Neural cell (in vitro differentiated cells): ENCODE data around the gene WIPF3. TPM values are rescaled to one million over a fixed set of nuclear protein-coding genes. Genes with fewer than 3 reads are reported as not detected.

Source experiments
- H2AFZ ChIP-seq: fragments of 200-600, 300-800 bp; sonication (generic), shearing (Covaris generic); 2 replicates; pipeline ENCODE4 v1.6.0; 2014; ENCODE audit warnings: low read depth, mild to moderate bottlenecking, antibody characterized with exemption, low read length, moderate library complexity
- H3F3A ChIP-seq: fragments of 200-600 bp; shearing (Covaris generic); 2 replicates; pipeline ENCODE4 v1.6.1; 2016; ENCODE audit warnings: mild to moderate bottlenecking, moderate library complexity, mixed read lengths, antibody characterized with exemption, low read length; ENCODE audit not compliant: insufficient read depth, poor library complexity, severe bottlenecking
- H3K27ac ChIP-seq: fragments of 200-600, 300-800 bp; sonication (generic), shearing (Covaris generic); 2 replicates; pipeline ENCODE4 v1.5.1; 2014; ENCODE audit warnings: mild to moderate bottlenecking, low read length, moderate library complexity
- H3K27me3 ChIP-seq: fragments of 300-800, 200-600 bp; sonication (generic), shearing (Covaris generic); 2 replicates; pipeline ENCODE4 v1.6.0; 2014; ENCODE audit warnings: mild to moderate bottlenecking, low read depth, low read length, moderate library complexity; ENCODE audit not compliant: insufficient read depth
- H3K36me3 ChIP-seq: fragments of 300-800, 200-600 bp; sonication (generic), shearing (Covaris generic); 2 replicates; pipeline ENCODE4 v1.5.1; 2014; ENCODE audit warnings: mild to moderate bottlenecking, antibody characterized with exemption, low read length, moderate library complexity; ENCODE audit not compliant: insufficient read depth
- H3K4me2 ChIP-seq: fragments of 300-800, 200-600 bp; sonication (generic), shearing (Covaris generic); 2 replicates; pipeline ENCODE4 v1.6.0; 2014; ENCODE audit warnings: mild to moderate bottlenecking, low read length
- H3K4me3 ChIP-seq: fragments of 300-800, 200-600 bp; sonication (generic), shearing (Covaris generic); 2 replicates; pipeline ENCODE4 v1.5.1; 2014; ENCODE audit warnings: mild to moderate bottlenecking, low read length, moderate library complexity
- H3K79me2 ChIP-seq: fragments of 200-600 bp; shearing (Covaris generic); replicated peaks from 2 replicates; pipeline ENCODE4 v1.6.0; 2014; ENCODE audit warnings: mild to moderate bottlenecking, low read length, moderate library complexity; ENCODE audit not compliant: insufficient read depth
- H3K9ac ChIP-seq: fragments of 300-800, 200-600 bp; sonication (generic), shearing (Covaris generic); 2 replicates; pipeline ENCODE4 v1.6.1; 2016; ENCODE audit warnings: mild to moderate bottlenecking, low read length, mixed read lengths
- H3K9me2 ChIP-seq: fragments of 200-600 bp; shearing (Covaris generic); 2 replicates; pipeline ENCODE4 v1.6.1; 2016; ENCODE audit warnings: mild to moderate bottlenecking, low read length, mixed read lengths; ENCODE audit not compliant: insufficient read depth
- H3K9me3 ChIP-seq: fragments of 200-600, 300-800 bp; sonication (generic), shearing (Covaris generic); 2 replicates; pipeline ENCODE4 v1.6.1; 2016; ENCODE audit warnings: mild to moderate bottlenecking, mixed run types, low read length, moderate library complexity, mixed read lengths
- H4K20me1 ChIP-seq: fragments of 200-600 bp; shearing (Covaris generic); 2 replicates; pipeline ENCODE4 v1.6.1; 2016; ENCODE audit warnings: mild to moderate bottlenecking, mixed run types; ENCODE audit not compliant: insufficient read depth
- EP300 ChIP-seq: fragments of 450-650 bp; conservative IDR thresholded peaks from 2 replicates; pipeline ENCODE4 v1.6.1; 2014; ENCODE audit warnings: antibody characterized with exemption, mild to moderate bottlenecking, moderate library complexity; ENCODE audit not compliant: poor library complexity, severe bottlenecking
- EZH2 ChIP-seq: fragments of 200-600, 300-800 bp; shearing (Covaris generic), sonication (generic); IDR thresholded peaks from 2 replicates; pipeline ENCODE4 v1.6.1; 2014; ENCODE audit warnings: antibody characterized with exemption, low read length, borderline replicate concordance, mild to moderate bottlenecking; ENCODE audit not compliant: insufficient read depth, poor library complexity, severe bottlenecking
- MXI1 ChIP-seq: fragments of 450-650 bp; conservative IDR thresholded peaks from 2 replicates; pipeline ENCODE4 v1.6.1; 2014; ENCODE audit warnings: antibody characterized with exemption, mild to moderate bottlenecking; ENCODE audit not compliant: poor library complexity, severe bottlenecking
- POLR2AphosphoS5 ChIP-seq: IDR thresholded peaks from 2 replicates; pipeline ENCODE4 v1.6.1; 2012
- RAD21 ChIP-seq: fragments of 450-650 bp; conservative IDR thresholded peaks from 2 replicates; pipeline ENCODE4 v1.6.1; 2014; ENCODE audit warnings: antibody characterized with exemption, mild to moderate bottlenecking, moderate library complexity
- SMC3 ChIP-seq: fragments of 450-650 bp; conservative IDR thresholded peaks from 2 replicates; pipeline ENCODE4 v1.6.1; 2014; ENCODE audit warnings: antibody characterized with exemption, mild to moderate bottlenecking, moderate library complexity; ENCODE audit not compliant: poor library complexity
- TAF1 ChIP-seq: IDR thresholded peaks from 2 replicates; pipeline ENCODE4 v1.6.1; 2012; ENCODE audit warnings: low read depth
- polyA plus RNA-seq: library from polyadenylated mRNA; depleted of rRNA; stranded (reverse); fragments of >200 nt; gene quantifications from 2 replicates; pipeline ENCODE4 v1.2.3, GENCODE V29; 2014
- TF ChIP-seq, protein P1 (sequence below): IDR thresholded peaks from 2 replicates; pipeline ENCODE4 v1.6.1; 2012; ENCODE audit warnings: borderline replicate concordance
- TF ChIP-seq, protein P2 (sequence below): fragments of 450-650 bp; IDR thresholded peaks from 2 replicates; pipeline ENCODE4 v1.5.1; 2014; ENCODE audit warnings: antibody characterized with exemption, mild to moderate bottlenecking, moderate library complexity; ENCODE audit not compliant: poor library complexity, severe bottlenecking

The WIPF3 gene
- polyA plus RNA-seq, 1 donor from 2014 or later, result 3.8 TPM

DNA sequence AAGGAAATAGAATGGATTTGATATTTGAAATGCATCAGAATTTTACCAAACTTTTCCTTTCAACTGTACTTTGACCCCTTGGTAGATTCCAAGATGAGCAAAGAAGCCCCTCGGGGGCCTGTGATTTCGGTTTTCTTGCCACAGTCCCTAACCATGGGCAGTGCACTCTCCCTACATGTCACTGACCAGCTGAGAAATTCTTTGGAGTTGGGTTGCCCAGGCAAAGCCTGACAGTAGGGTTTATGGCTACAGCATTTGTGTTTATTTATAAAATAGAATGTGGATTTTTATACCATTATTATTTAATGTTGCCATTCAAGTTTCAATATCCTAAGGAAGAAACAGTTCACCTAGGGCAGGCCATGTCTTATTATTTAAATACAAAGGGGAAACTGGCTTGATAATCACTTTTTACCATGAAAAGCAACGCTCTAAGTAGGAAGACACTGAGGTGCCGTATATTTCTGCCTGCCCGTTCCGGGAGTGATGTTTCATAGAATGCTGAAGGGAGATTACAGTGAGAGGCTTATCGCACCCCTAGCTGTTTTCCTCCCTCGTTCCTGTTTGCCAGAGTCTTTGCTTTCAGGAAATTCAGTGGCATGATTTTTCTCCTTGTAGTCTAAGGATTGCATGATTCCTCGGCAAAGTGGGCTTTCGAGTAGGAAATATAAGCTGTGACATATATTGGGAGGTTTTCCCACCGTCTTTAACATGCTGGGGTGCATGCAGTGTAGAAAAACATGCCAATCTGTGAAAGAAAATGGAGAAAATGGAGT, 35.8 kb downstream of the WIPF3 start:
- no peaks in the 10 kb centered on the region for H4K20me1 ChIP-seq
- peak overlapping the region; percentile 34 for H3K4me3 ChIP-seq
- H3K9ac ChIP-seq, result peak overlapping the region; percentile 46
- H3K27me3 ChIP-seq, result no peaks in the 10 kb centered on the region
- H3K79me2 ChIP-seq, result no peaks in the 10 kb centered on the region
- H3K36me3 ChIP-seq, result no peaks in the 10 kb centered on the region
- H2AFZ ChIP-seq, result peak overlapping the region; percentile 47
- H3K9me2 ChIP-seq, result no peaks in the 10 kb centered on the region
- H3K4me2 ChIP-seq, result peak overlapping the region; percentile 40
- no peaks in the 10 kb centered on the region for H3K9me3 ChIP-seq
- H3F3A ChIP-seq, result peaks cover 16% of the 10 kb centered on the region
- TF ChIP-seq MXI1, result no peak
- no peak for TF ChIP-seq POLR2AphosphoS5
- TF ChIP-seq, protein P1, sequence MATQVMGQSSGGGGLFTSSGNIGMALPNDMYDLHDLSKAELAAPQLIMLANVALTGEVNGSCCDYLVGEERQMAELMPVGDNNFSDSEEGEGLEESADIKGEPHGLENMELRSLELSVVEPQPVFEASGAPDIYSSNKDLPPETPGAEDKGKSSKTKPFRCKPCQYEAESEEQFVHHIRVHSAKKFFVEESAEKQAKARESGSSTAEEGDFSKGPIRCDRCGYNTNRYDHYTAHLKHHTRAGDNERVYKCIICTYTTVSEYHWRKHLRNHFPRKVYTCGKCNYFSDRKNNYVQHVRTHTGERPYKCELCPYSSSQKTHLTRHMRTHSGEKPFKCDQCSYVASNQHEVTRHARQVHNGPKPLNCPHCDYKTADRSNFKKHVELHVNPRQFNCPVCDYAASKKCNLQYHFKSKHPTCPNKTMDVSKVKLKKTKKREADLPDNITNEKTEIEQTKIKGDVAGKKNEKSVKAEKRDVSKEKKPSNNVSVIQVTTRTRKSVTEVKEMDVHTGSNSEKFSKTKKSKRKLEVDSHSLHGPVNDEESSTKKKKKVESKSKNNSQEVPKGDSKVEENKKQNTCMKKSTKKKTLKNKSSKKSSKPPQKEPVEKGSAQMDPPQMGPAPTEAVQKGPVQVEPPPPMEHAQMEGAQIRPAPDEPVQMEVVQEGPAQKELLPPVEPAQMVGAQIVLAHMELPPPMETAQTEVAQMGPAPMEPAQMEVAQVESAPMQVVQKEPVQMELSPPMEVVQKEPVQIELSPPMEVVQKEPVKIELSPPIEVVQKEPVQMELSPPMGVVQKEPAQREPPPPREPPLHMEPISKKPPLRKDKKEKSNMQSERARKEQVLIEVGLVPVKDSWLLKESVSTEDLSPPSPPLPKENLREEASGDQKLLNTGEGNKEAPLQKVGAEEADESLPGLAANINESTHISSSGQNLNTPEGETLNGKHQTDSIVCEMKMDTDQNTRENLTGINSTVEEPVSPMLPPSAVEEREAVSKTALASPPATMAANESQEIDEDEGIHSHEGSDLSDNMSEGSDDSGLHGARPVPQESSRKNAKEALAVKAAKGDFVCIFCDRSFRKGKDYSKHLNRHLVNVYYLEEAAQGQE, result no peak
- TF ChIP-seq EZH2, result no peak
- no peak for TF ChIP-seq RAD21
- TF ChIP-seq, protein P2, sequence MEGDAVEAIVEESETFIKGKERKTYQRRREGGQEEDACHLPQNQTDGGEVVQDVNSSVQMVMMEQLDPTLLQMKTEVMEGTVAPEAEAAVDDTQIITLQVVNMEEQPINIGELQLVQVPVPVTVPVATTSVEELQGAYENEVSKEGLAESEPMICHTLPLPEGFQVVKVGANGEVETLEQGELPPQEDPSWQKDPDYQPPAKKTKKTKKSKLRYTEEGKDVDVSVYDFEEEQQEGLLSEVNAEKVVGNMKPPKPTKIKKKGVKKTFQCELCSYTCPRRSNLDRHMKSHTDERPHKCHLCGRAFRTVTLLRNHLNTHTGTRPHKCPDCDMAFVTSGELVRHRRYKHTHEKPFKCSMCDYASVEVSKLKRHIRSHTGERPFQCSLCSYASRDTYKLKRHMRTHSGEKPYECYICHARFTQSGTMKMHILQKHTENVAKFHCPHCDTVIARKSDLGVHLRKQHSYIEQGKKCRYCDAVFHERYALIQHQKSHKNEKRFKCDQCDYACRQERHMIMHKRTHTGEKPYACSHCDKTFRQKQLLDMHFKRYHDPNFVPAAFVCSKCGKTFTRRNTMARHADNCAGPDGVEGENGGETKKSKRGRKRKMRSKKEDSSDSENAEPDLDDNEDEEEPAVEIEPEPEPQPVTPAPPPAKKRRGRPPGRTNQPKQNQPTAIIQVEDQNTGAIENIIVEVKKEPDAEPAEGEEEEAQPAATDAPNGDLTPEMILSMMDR, result no peak
- TF ChIP-seq EP300, result no peak
- TF ChIP-seq SMC3, result no peak
- no peak for TF ChIP-seq TAF1
- H3K27ac ChIP-seq, result peak overlapping the region; percentile 66

DNA sequence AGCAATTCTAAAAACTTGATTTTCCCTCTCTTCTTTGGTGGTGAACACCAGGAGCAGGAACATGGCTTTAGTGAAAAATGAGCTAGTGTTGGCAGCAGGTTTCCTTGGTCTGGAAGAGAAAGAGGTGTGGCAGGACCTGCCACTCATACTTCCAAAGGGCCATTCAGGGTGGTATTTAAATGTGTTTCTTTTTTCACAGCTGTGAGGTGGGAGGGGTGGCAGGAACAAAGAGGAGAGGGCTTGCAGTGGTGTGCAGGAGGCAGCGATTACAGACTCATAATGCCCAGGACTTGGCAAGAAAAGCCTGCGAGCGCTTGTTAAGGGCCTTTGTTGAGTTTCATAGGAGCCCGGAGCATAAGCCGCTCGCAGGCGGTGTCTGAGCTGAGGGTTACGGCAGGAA, 36.8 kb downstream of the WIPF3 start:
- Histone ChIP-seq H2AFZ (peak overlapping the region; percentile 0), H3K4me3 (peak overlapping the region; percentile 34), H3K4me2 (no peak overlapping the region)

More for the DNA sequence above, 36.8 kb downstream of the WIPF3 start:
- H3K9me3 ChIP-seq, result no peaks in the 10 kb centered on the region
- H3K36me3 ChIP-seq, result no peaks in the 10 kb centered on the region
- H3K79me2 ChIP-seq, result no peaks in the 10 kb centered on the region
- no peaks in the 10 kb centered on the region for H3K9me2 ChIP-seq
- peaks cover 16% of the 10 kb centered on the region for H3F3A ChIP-seq
- no peaks in the 10 kb centered on the region for H4K20me1 ChIP-seq
- TF ChIP-seq TAF1 (no peak), MXI1 (no peak), EP300 (peak; percentile 9)
- peak overlapping the region; percentile 66 for H3K27ac ChIP-seq
- no peaks in the 10 kb centered on the region for H3K27me3 ChIP-seq
- peak overlapping the region; percentile 46 for H3K9ac ChIP-seq
